Neural cell (in vitro differentiated cells): ENCODE results near the gene AKAP6. TPM values are rescaled to one million over a fixed set of nuclear protein-coding genes. Genes with fewer than 3 reads are reported as not detected.

ENCODE experiments used
- H2AFZ ChIP-seq: fragments of 200-600, 300-800 bp; sonication (generic), shearing (Covaris generic); 2 replicates; pipeline ENCODE4 v1.6.0; 2014; ENCODE audit warnings: low read depth, mild to moderate bottlenecking, antibody characterized with exemption, low read length, moderate library complexity
- H3F3A ChIP-seq: fragments of 200-600 bp; shearing (Covaris generic); 2 replicates; pipeline ENCODE4 v1.6.1; 2016; ENCODE audit warnings: mild to moderate bottlenecking, moderate library complexity, mixed read lengths, antibody characterized with exemption, low read length; ENCODE audit not compliant: insufficient read depth, poor library complexity, severe bottlenecking
- H3K27ac ChIP-seq: fragments of 200-600, 300-800 bp; sonication (generic), shearing (Covaris generic); 2 replicates; pipeline ENCODE4 v1.5.1; 2014; ENCODE audit warnings: mild to moderate bottlenecking, low read length, moderate library complexity
- H3K27me3 ChIP-seq: fragments of 300-800, 200-600 bp; sonication (generic), shearing (Covaris generic); 2 replicates; pipeline ENCODE4 v1.6.0; 2014; ENCODE audit warnings: mild to moderate bottlenecking, low read depth, low read length, moderate library complexity; ENCODE audit not compliant: insufficient read depth
- H3K36me3 ChIP-seq: fragments of 300-800, 200-600 bp; sonication (generic), shearing (Covaris generic); 2 replicates; pipeline ENCODE4 v1.5.1; 2014; ENCODE audit warnings: mild to moderate bottlenecking, antibody characterized with exemption, low read length, moderate library complexity; ENCODE audit not compliant: insufficient read depth
- H3K4me2 ChIP-seq: fragments of 300-800, 200-600 bp; sonication (generic), shearing (Covaris generic); 2 replicates; pipeline ENCODE4 v1.6.0; 2014; ENCODE audit warnings: mild to moderate bottlenecking, low read length
- H3K4me3 ChIP-seq: fragments of 300-800, 200-600 bp; sonication (generic), shearing (Covaris generic); 2 replicates; pipeline ENCODE4 v1.5.1; 2014; ENCODE audit warnings: mild to moderate bottlenecking, low read length, moderate library complexity
- H3K79me2 ChIP-seq: fragments of 200-600 bp; shearing (Covaris generic); replicated peaks from 2 replicates; pipeline ENCODE4 v1.6.0; 2014; ENCODE audit warnings: mild to moderate bottlenecking, low read length, moderate library complexity; ENCODE audit not compliant: insufficient read depth
- H3K9ac ChIP-seq: fragments of 300-800, 200-600 bp; sonication (generic), shearing (Covaris generic); 2 replicates; pipeline ENCODE4 v1.6.1; 2016; ENCODE audit warnings: mild to moderate bottlenecking, low read length, mixed read lengths
- H3K9me2 ChIP-seq: fragments of 200-600 bp; shearing (Covaris generic); 2 replicates; pipeline ENCODE4 v1.6.1; 2016; ENCODE audit warnings: mild to moderate bottlenecking, low read length, mixed read lengths; ENCODE audit not compliant: insufficient read depth
- H3K9me3 ChIP-seq: fragments of 200-600, 300-800 bp; sonication (generic), shearing (Covaris generic); 2 replicates; pipeline ENCODE4 v1.6.1; 2016; ENCODE audit warnings: mild to moderate bottlenecking, mixed run types, low read length, moderate library complexity, mixed read lengths
- H4K20me1 ChIP-seq: fragments of 200-600 bp; shearing (Covaris generic); 2 replicates; pipeline ENCODE4 v1.6.1; 2016; ENCODE audit warnings: mild to moderate bottlenecking, mixed run types; ENCODE audit not compliant: insufficient read depth
- CTCF ChIP-seq: fragments of 450-650 bp; IDR thresholded peaks from 2 replicates; pipeline ENCODE4 v1.5.1; 2014; ENCODE audit warnings: antibody characterized with exemption, mild to moderate bottlenecking, moderate library complexity; ENCODE audit not compliant: poor library complexity, severe bottlenecking
- EP300 ChIP-seq: fragments of 450-650 bp; conservative IDR thresholded peaks from 2 replicates; pipeline ENCODE4 v1.6.1; 2014; ENCODE audit warnings: antibody characterized with exemption, mild to moderate bottlenecking, moderate library complexity; ENCODE audit not compliant: poor library complexity, severe bottlenecking
- EZH2 ChIP-seq: fragments of 200-600, 300-800 bp; shearing (Covaris generic), sonication (generic); IDR thresholded peaks from 2 replicates; pipeline ENCODE4 v1.6.1; 2014; ENCODE audit warnings: antibody characterized with exemption, low read length, borderline replicate concordance, mild to moderate bottlenecking; ENCODE audit not compliant: insufficient read depth, poor library complexity, severe bottlenecking
- MXI1 ChIP-seq: fragments of 450-650 bp; conservative IDR thresholded peaks from 2 replicates; pipeline ENCODE4 v1.6.1; 2014; ENCODE audit warnings: antibody characterized with exemption, mild to moderate bottlenecking; ENCODE audit not compliant: poor library complexity, severe bottlenecking
- POLR2AphosphoS5 ChIP-seq: IDR thresholded peaks from 2 replicates; pipeline ENCODE4 v1.6.1; 2012
- RAD21 ChIP-seq: fragments of 450-650 bp; conservative IDR thresholded peaks from 2 replicates; pipeline ENCODE4 v1.6.1; 2014; ENCODE audit warnings: antibody characterized with exemption, mild to moderate bottlenecking, moderate library complexity
- REST ChIP-seq: IDR thresholded peaks from 2 replicates; pipeline ENCODE4 v1.6.1; 2012; ENCODE audit warnings: borderline replicate concordance
- SMC3 ChIP-seq: fragments of 450-650 bp; conservative IDR thresholded peaks from 2 replicates; pipeline ENCODE4 v1.6.1; 2014; ENCODE audit warnings: antibody characterized with exemption, mild to moderate bottlenecking, moderate library complexity; ENCODE audit not compliant: poor library complexity
- TAF1 ChIP-seq: IDR thresholded peaks from 2 replicates; pipeline ENCODE4 v1.6.1; 2012; ENCODE audit warnings: low read depth
- polyA plus RNA-seq: library from polyadenylated mRNA; depleted of rRNA; stranded (reverse); fragments of >200 nt; gene quantifications from 2 replicates; pipeline ENCODE4 v1.2.3, GENCODE V29; 2014

AKAP6 gene
- polyA plus RNA-seq, 1 donor from 2014 or later, result 15.8 TPM

GRCh38 chr14:32707742-32708500 is 378.8 kb downstream of the AKAP6 start:
- no peaks in the 10 kb centered on the region for H4K20me1 ChIP-seq
- TF ChIP-seq CTCF, result no peak
- TF ChIP-seq REST, result no peak
- TF ChIP-seq EZH2, result no peak
- no peak for TF ChIP-seq RAD21
- no peak for TF ChIP-seq MXI1
- no peak for TF ChIP-seq POLR2AphosphoS5
- no peak for TF ChIP-seq TAF1
- TF ChIP-seq SMC3, result no peak
- no peak for TF ChIP-seq EP300
- H2AFZ ChIP-seq, result no peak overlapping the region
- H3K79me2 ChIP-seq, result no peaks in the 10 kb centered on the region
- H3K9ac ChIP-seq, result no peak overlapping the region
- H3F3A ChIP-seq, result no peaks in the 10 kb centered on the region
- H3K4me2 ChIP-seq, result no peak overlapping the region
- H3K36me3 ChIP-seq, result no peaks in the 10 kb centered on the region
- H3K4me3 ChIP-seq, result no peak overlapping the region
- no peaks in the 10 kb centered on the region for H3K9me3 ChIP-seq
- H3K27me3 ChIP-seq, result no peaks in the 10 kb centered on the region
- no peaks in the 10 kb centered on the region for H3K9me2 ChIP-seq
- H3K27ac ChIP-seq, result no peak overlapping the region

GRCh38 chr14:32709027-32709426 is 379.9 kb downstream of the AKAP6 start:
- no peaks in the 10 kb centered on the region for H3F3A ChIP-seq
- H3K4me2 ChIP-seq, result no peak overlapping the region
- no peaks in the 10 kb centered on the region for H4K20me1 ChIP-seq
- H3K4me3 ChIP-seq, result no peak overlapping the region
- H3K36me3 ChIP-seq, result no peaks in the 10 kb centered on the region
- H3K9me2 ChIP-seq, result no peaks in the 10 kb centered on the region
- no peak overlapping the region for H2AFZ ChIP-seq
- no peak for TF ChIP-seq TAF1
- no peak for TF ChIP-seq MXI1
- no peak for TF ChIP-seq SMC3
- TF ChIP-seq RAD21, result no peak
- no peak for TF ChIP-seq POLR2AphosphoS5
- TF ChIP-seq REST, result no peak
- H3K9me3 ChIP-seq, result no peaks in the 10 kb centered on the region
- no peaks in the 10 kb centered on the region for H3K27me3 ChIP-seq
- H3K27ac ChIP-seq, result no peak overlapping the region
- H3K9ac ChIP-seq, result no peak overlapping the region
- H3K79me2 ChIP-seq, result no peaks in the 10 kb centered on the region
